Measurements from ENCODE around the gene JAM3. TPM values are rescaled to one million over a fixed set of nuclear protein-coding genes. Genes with fewer than 3 reads are reported as not detected.

JAM3 gene
- total RNA-seq, 1 experiment from 2014 or later, result 3.1 TPM

DNA sequence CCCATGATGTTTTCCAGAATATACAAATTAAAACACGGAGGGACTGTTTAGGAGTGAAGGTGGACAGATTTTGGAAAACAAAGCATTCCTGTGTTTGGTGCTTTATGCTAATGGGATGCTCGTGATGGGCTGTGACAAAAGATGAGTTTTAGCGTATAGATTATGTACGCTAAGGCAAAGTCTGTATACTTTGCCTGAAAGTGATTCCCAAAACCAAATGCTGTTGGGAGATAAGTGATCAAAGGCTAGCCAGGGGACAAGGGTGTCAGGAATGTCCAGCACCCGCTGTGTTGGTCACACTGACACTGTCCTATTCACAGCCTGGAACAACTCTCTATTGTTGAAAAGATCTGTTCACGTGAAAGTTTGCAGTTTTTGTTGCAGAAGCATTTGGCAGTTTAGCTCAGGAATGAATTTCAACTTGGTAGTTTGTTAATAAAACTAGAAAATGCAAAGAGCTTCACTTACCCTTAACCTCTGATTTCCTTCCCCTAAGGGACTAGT lies 1.5 kb downstream of the JAM3 start:
- H4K20me1 ChIP-seq (ENCODE audit: low read length), result no peaks in the 10 kb centered on the region
- CTCF ChIA-PET, result no interaction called here

DNA sequence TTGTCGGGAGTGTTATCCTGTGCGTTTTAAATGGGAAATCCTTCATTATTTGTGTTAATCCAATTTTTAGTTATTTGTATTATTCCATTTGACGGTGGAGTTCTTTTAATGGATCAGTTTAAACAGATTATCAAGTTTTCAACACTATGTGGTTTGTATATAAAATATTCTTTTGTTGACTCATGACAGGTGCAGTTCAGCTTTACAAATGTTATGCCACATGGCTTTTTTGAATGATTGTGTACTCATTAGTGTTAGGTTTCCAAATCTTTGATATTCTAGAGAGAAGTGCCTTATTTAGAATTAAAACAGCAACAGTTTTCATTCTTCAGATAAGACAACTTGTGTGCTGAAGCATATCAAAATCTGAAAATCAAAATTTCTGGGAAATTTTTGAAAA lies 2.4 kb downstream of the JAM3 start:
- no peak overlapping the region for H3K4me2 ChIP-seq (ENCODE audit: low read length)
- TF ChIP-seq EZH2 (IDR thresholded peaks at IDR 0.05; ENCODE audit: low read length, unreplicated experiment) (no peak), EZH2phosphoT487 (IDR thresholded peaks at IDR 0.05; ENCODE audit: borderline replicate concordance, low read length) (no peak)
- TF ChIP-seq, protein P1, sequence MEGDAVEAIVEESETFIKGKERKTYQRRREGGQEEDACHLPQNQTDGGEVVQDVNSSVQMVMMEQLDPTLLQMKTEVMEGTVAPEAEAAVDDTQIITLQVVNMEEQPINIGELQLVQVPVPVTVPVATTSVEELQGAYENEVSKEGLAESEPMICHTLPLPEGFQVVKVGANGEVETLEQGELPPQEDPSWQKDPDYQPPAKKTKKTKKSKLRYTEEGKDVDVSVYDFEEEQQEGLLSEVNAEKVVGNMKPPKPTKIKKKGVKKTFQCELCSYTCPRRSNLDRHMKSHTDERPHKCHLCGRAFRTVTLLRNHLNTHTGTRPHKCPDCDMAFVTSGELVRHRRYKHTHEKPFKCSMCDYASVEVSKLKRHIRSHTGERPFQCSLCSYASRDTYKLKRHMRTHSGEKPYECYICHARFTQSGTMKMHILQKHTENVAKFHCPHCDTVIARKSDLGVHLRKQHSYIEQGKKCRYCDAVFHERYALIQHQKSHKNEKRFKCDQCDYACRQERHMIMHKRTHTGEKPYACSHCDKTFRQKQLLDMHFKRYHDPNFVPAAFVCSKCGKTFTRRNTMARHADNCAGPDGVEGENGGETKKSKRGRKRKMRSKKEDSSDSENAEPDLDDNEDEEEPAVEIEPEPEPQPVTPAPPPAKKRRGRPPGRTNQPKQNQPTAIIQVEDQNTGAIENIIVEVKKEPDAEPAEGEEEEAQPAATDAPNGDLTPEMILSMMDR (conservative IDR thresholded peaks at IDR 0.05; ENCODE audit: low read depth, low read length), result no peak
- H3K4me1 ChIP-seq (ENCODE audit: insufficient read depth, low read length), result no peaks in the 10 kb centered on the region
- H3K27ac ChIP-seq (ENCODE audit: low read length), result no peak overlapping the region
- POLR2A ChIA-PET (ENCODE audit: unreplicated experiment), result no interaction called here
- no peak overlapping the region for H3K9ac ChIP-seq (ENCODE audit: low read length)
- no peaks in the 10 kb centered on the region for H3F3A ChIP-seq (ENCODE audit: low read length, unreplicated experiment)
- no peaks in the 10 kb centered on the region for H3K9me2 ChIP-seq (replicated peaks; ENCODE audit: low read length)
- H3K9me3 ChIP-seq (ENCODE audit: low read length), result no peaks in the 10 kb centered on the region
- no peaks in the 10 kb centered on the region for H3K79me2 ChIP-seq (ENCODE audit: low read length)
- intact Hi-C loops (cut with micrococcal nuclease), result loop anchor here (10.0 kb wide), 1 partner anchor 53 kb away; no protein-coding TSS in a partner anchor
- no peak for ATAC-seq
- CTCF ChIA-PET, result no interaction called here
- no peaks in the 10 kb centered on the region for H3K36me3 ChIP-seq (ENCODE audit: low read depth, low read length)
- H3K27me3 ChIP-seq (ENCODE audit: low read length), result peaks cover 86% of the 10 kb centered on the region
- H2AFZ ChIP-seq (ENCODE audit: low read length), result no peak overlapping the region
- no peak overlapping the region for H3K4me3 ChIP-seq (ENCODE audit: low read length)
- no peaks in the 10 kb centered on the region for H4K20me1 ChIP-seq (ENCODE audit: low read length)
- BruUV-seq (replicated peaks), result no TSS peak
- DNase-seq, result no peak

More for the DNA sequence above, 1.5 kb downstream of the JAM3 start:
- Histone ChIP-seq H3K4me1 (ENCODE audit: insufficient read depth, low read length) (no peaks in the 10 kb centered on the region), H3K4me3 (ENCODE audit: low read length) (no peak overlapping the region), H3K27ac (ENCODE audit: low read length) (no peak overlapping the region), H2AFZ (ENCODE audit: low read length) (no peak overlapping the region), H3K79me2 (ENCODE audit: low read length) (no peaks in the 10 kb centered on the region), H3K4me2 (ENCODE audit: low read length) (no peak overlapping the region), H3K27me3 (ENCODE audit: low read length) (peaks cover 95% of the 10 kb centered on the region), H3K9me3 (ENCODE audit: low read length) (no peaks in the 10 kb centered on the region), H3F3A (ENCODE audit: low read length, unreplicated experiment) (no peaks in the 10 kb centered on the region), H3K36me3 (ENCODE audit: low read depth, low read length) (no peaks in the 10 kb centered on the region), H3K9ac (ENCODE audit: low read length) (no peak overlapping the region), H3K9me2 (replicated peaks; ENCODE audit: low read length) (no peaks in the 10 kb centered on the region)
- TF ChIP-seq EZH2phosphoT487 (IDR thresholded peaks at IDR 0.05; ENCODE audit: borderline replicate concordance, low read length), result no peak
- TF ChIP-seq, protein P1 (conservative IDR thresholded peaks at IDR 0.05; ENCODE audit: low read depth, low read length), result no peak
- DNase-seq (no peak), ATAC-seq (no peak)
- POLR2A ChIA-PET (ENCODE audit: unreplicated experiment), result no interaction called here
- BruUV-seq (replicated peaks), result no TSS peak
- intact Hi-C loops (cut with micrococcal nuclease), result loop anchor here (10.0 kb wide), 1 partner anchor 54 kb away; no protein-coding TSS in a partner anchor

DNA sequence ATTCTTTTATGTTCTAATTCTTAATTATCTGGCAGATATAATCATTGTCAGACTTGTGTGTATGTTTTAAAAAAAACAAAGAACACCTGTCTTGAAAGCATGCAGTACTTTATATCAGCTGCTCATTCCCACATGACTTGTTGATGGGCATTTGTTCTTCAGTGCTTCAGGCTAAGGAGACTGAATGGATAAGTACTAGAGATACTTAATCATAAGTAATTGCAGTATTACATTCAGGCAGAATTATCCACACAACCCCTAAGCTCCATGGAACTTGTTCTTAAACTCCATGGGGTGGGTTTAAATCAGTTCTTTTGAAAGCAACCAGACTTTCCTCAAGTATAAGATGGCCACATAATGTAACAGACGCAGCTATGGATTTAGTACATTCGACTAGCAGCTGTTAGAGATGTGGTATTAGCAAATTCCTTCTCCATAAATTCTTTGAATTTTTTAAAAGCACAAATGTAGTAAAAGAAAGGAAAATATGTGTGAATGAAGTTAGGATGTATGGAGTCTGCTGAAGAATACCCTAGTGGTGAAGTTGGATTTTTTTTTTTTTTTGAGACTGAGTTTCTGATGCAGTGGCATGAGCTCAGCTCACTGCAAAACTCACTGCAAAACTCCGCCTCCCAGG lies 3.0 kb downstream of the JAM3 start:
- POLR2A ChIA-PET (ENCODE audit: unreplicated experiment), result no interaction called here
- TF ChIP-seq, protein P1 (conservative IDR thresholded peaks at IDR 0.05; ENCODE audit: low read depth, low read length), result no peak
- TF ChIP-seq EZH2phosphoT487 (IDR thresholded peaks at IDR 0.05; ENCODE audit: borderline replicate concordance, low read length) (no peak), EZH2 (IDR thresholded peaks at IDR 0.05; ENCODE audit: low read length, unreplicated experiment) (no peak)
- H3K36me3 ChIP-seq (ENCODE audit: low read depth, low read length), result no peaks in the 10 kb centered on the region

More for the DNA sequence above, 3.0 kb downstream of the JAM3 start:
- Histone ChIP-seq H3K9me2 (replicated peaks; ENCODE audit: low read length) (no peaks in the 10 kb centered on the region), H3K79me2 (ENCODE audit: low read length) (no peaks in the 10 kb centered on the region), H4K20me1 (ENCODE audit: low read length) (no peaks in the 10 kb centered on the region), H2AFZ (ENCODE audit: low read length) (no peak overlapping the region), H3K4me2 (ENCODE audit: low read length) (no peak overlapping the region), H3K4me1 (ENCODE audit: insufficient read depth, low read length) (no peaks in the 10 kb centered on the region), H3K27me3 (ENCODE audit: low read length) (peaks cover 84% of the 10 kb centered on the region), H3K27ac (ENCODE audit: low read length) (no peak overlapping the region), H3K9ac (ENCODE audit: low read length) (no peak overlapping the region), H3K4me3 (ENCODE audit: low read length) (no peak overlapping the region), H3K9me3 (ENCODE audit: low read length) (no peaks in the 10 kb centered on the region), H3F3A (ENCODE audit: low read length, unreplicated experiment) (no peaks in the 10 kb centered on the region)
- CTCF ChIA-PET, result interaction anchor here (0.6 kb wide), 1 partner anchor 144 kb away, joined by 4 read pairs; no protein-coding TSS in a partner anchor
- intact Hi-C loops (cut with micrococcal nuclease), result loop anchor here (10.0 kb wide), 1 partner anchor 53 kb away; no protein-coding TSS in a partner anchor
- ATAC-seq (no peak), DNase-seq (no peak)
- no TSS peak for BruUV-seq (replicated peaks)
